Gastroesophageal sphincter (tissue), 3 donors: ENCODE results near the gene C2CD4C.

Experiments used
- EP300 ChIP-seq: sonication (generic); formaldehyde crosslinking; IDR thresholded peaks from one replicate; pipeline ENCODE4 v1.6.1; 2017; ENCODE audit warnings: antibody characterized with exemption, mild to moderate bottlenecking
- POLR2A ChIP-seq, 2 donors: fragments of 450-650 bp; IDR thresholded peaks; one replicate each; pipeline ENCODE4 v1.6.1; 2017; ENCODE audit warnings: antibody characterized with exemption in 2 of 2, mild to moderate bottlenecking in 2 of 2, moderate library complexity in 1 of 2
- POLR2AphosphoS5 ChIP-seq: sonication (generic); formaldehyde crosslinking; IDR thresholded peaks from one replicate; pipeline ENCODE4 v1.6.1; 2017; ENCODE audit warnings: antibody characterized with exemption
- TF ChIP-seq, protein P1 (sequence below), 4 experiments: fragments of 200-600 bp in 2 of 4; fragments of 450-650 bp in 2 of 4; sonication (generic) in 1 of 4; IDR thresholded peaks; one replicate each; pipeline ENCODE4 v1.5.1; 2017 to 2019; ENCODE audit warnings: antibody characterized with exemption in 4 of 4, mild to moderate bottlenecking in 2 of 4, moderate library complexity in 2 of 4

- TF ChIP-seq, protein P1, sequence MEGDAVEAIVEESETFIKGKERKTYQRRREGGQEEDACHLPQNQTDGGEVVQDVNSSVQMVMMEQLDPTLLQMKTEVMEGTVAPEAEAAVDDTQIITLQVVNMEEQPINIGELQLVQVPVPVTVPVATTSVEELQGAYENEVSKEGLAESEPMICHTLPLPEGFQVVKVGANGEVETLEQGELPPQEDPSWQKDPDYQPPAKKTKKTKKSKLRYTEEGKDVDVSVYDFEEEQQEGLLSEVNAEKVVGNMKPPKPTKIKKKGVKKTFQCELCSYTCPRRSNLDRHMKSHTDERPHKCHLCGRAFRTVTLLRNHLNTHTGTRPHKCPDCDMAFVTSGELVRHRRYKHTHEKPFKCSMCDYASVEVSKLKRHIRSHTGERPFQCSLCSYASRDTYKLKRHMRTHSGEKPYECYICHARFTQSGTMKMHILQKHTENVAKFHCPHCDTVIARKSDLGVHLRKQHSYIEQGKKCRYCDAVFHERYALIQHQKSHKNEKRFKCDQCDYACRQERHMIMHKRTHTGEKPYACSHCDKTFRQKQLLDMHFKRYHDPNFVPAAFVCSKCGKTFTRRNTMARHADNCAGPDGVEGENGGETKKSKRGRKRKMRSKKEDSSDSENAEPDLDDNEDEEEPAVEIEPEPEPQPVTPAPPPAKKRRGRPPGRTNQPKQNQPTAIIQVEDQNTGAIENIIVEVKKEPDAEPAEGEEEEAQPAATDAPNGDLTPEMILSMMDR (IDR thresholded peaks at IDR 0.05) = no peak
- TF ChIP-seq POLR2A (IDR thresholded peaks at IDR 0.05) = no peak
- TF ChIP-seq POLR2AphosphoS5 = no peak
- no peak for TF ChIP-seq EP300
Observed at GRCh38 chr19:408441-408901, 476 bp downstream of the C2CD4C start.
